ENCODE data around the gene C14orf180. TPM values are rescaled to one million over a fixed set of nuclear protein-coding genes. Genes with fewer than 3 reads are reported as not detected.

Gene C14orf180
- not detected in 2 replicates for total RNA-seq

GRCh38 chr14:104579507-104579906 is at the start of gene C14orf180:
Gene C14orf180, plus strand, starts transcription at chr14:104579764. Its CDS starts 6,667 bp downstream, at chr14:104586431.
- no peak for DNase-seq (ENCODE audit: low read depth in 2 of 2)

GRCh38 chr14:104530646-104531045 is 48.9 kb upstream of the C14orf180 start:
- DNase-seq (ENCODE audit: low read depth in 2 of 2): no peak

DNA sequence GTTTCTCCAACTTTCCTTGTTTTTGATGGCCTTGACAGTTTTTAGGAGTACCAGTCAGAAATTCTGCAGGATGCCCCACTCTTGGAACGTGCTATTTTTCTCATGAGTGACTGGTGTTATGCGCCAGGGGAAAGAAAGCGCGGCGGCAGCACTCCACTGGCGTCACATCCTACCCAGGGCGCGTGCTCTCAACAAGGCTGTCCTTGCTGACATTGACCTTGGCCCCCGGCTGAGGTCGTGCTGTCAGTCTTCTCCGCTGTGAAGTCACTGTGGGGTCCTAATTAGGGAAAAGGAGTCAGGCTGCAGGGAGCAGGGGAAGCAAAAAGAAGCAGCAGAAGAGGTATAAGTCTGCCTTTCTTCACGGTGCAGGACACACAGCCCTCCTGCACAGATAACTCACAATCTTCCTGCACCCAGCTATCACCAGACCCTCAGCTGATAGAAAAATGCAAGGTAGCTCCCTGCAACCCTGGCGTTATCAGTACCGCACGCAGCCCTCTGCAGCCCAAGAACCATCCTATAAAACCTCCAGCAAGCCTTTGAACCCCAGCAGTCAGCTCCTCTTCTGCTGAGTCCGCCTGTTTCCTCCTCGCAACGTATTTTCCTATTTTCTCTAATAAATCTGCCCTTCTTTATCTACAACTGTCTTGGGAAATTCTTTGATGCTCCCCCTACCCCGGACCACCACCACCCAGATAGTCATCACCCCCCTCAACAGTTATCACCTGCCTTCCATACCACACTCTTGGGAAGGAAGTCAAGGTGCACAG is 48.0 kb upstream of the C14orf180 start:
- no peak for DNase-seq (ENCODE audit: low read depth in 2 of 2)

DNA sequence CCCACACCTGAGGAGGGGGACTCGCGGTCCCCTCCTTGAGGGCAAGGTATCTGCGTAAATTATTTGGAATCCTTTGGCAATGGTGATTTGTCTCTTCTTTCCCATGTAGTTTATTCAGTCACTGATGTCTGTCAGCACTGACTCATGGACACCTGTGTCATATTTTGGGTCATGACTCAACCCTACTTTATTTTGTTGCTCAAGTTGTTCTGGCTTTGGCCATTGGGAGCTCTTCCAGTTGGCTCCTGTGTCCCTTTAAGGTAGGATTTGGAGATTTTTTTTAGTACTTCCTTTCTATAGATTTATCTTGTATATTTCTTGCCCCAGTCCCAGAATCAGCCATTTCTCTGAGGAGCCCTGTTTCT is 47.4 kb upstream of the C14orf180 start:
- DNase-seq (ENCODE audit: low read depth in 2 of 2): no peak

DNA sequence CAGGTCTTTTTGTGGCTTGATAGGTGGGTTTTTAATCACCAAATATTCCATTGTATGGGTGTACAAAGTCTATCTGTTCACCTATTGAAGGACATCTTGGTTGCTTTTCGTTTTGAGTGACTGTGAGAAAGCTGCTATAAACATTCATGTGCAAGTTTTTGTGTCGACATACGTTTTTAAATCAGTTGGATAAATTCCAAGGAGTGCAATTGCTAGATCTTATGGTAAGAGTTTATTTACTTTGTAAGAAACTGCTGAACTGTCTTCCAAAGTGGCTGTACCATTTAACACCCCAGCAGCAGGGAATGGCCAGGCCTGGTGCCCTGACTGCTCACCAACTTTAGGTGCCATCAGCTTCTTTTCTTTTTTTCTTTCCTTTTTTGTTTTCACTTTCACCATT is 45.5 kb upstream of the C14orf180 start:
- DNase-seq (ENCODE audit: low read depth in 2 of 2): no peak

- no peak for DNase-seq (ENCODE audit: low read depth in 2 of 2)
These were observed 42.5 kb upstream of the C14orf180 start for GRCh38 chr14:104536942-104537612.

DNA sequence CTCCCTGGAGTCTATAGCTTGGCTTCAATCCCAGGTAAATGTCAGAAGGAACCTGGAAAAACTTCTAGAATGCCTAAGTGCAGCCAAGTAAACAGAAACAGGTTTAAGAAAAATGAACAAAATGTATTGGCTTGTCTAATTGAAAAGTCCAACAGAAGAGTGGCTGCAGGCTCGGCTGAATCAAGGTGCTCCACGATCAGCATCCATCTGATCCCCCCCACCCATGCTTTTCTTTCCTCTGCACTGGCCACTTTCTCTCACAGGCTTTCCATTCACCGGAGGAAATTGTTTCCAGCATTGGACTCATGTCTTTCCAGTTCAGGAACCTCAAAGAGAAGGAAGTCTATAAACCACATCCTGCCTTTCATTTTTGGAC is 42.0 kb upstream of the C14orf180 start:
- DNase-seq (ENCODE audit: low read depth in 2 of 2): no peak

DNA sequence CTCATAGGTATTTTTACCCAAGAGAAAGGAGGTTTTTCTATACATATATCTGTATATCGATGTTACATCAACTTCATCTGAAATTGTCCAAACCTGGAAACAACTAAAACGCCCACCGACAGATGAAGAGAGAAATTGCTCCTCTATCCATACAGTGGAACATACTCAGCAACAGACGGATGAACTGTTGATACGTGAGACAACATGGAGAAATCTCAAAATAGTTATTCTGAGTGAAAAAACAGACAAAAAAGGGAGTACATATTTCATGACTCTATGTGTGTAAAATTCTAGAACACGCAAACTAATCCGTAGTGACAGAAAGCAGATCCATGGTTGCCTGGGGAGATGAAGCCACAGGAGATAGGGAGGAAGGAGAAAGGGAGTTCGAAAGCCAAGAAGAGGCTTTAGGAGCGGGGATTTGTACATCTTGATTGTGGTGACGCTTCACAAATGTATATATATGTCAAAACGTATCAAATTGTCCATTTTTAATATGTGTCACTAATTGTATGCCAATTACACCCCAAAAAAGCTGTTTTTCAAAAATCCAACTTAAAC is 37.6 kb upstream of the C14orf180 start:
- DNase-seq (ENCODE audit: low read depth in 2 of 2): no peak

- DNase-seq (ENCODE audit: low read depth in 2 of 2): no peak
These were observed 36.4 kb upstream of the C14orf180 start for GRCh38 chr14:104542871-104543830.

DNA sequence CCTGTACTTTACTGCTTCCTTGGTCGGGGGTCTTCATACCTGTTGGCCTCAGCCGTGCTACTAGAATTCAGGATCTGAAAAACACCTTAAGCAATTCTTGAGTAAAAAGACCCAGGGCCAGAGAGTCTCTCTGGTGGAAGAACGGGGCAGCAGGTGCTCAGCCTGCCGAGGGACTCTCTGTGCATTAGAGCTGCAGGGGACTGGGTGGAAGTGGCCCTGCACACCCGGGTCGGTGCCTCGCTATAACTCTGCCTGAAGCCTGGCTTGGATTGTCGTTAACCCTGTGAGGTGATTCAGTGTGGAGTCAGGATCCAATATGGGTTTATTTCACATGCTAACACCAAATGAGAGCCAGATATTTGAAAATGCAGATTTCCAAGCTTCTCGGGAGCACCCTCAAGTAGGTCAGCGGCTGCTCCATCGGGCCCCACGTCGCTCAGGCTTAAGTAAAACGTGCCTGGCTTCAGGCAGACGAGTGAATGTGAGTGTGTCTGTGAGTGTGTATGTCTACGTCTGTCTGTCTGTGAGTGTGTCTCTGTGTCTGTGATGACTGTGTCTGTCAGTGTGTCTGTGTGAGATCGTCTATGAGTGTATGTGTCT is 35.1 kb upstream of the C14orf180 start:
- DNase-seq (ENCODE audit: low read depth in 2 of 2): no peak

DNA sequence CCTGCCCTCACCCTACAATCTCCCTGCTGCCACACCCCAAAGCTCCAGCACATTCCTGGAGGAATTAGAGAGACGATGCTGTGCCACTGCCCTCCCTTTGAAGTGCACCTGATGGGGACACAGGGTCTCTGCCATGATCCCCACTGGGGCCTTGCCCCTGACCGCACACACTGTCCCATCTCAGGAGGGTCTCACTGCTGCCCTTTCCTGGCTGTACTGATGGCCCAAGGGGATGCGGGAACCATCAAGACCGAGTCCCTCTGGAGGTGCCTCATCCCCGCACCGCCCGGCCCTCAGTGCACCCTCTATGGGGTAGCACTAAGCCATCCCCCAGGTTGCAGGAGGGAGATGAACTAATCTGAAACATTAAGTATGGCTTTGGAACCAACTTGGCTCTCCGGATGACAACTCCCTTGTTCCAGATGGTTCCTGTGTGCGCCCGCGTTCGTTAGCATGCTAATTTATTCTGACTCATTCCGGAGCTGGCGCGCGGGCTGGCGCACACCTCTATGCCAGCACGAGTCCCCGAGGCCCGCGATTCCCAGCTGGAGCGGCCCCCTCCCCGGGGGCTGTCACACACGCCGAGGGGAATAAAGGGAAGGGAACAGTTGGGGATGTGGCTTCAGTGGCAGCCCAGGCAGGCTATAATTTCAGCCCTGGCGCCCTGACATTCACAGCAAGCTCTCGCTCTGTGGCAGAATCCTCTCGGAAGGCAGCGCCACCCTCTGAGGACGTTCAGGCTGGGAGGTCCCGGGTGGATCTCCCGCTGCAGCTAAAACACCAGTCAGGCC is 34.2 kb upstream of the C14orf180 start:
- DNase-seq (ENCODE audit: low read depth in 2 of 2): no peak

DNA sequence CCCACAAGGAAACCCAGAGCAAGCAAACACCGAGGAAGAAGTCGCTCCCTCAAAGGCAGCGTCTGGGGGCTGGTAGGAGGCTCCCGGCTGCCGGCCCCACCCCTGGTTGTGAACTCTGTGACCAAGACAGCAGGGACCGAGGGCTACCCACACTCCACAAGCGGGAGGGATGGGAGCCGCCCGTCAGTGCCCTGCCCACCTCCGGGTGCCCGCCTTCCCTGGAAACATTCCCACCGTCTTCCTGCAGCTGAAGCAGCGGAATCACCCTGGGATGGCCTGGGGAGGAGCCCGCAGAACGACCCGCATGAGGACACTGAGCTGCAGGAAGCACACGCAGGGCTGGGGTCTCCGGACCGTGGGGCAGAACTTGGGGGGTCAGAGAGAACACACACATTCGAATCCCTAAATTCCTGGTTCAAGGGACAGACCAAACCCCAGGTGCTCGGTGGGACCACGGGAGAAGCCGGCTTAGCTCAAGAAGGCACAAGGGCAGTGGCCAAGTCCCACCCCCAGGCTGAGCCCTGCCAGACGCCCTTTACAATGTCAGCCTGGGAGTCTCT is 33.5 kb upstream of the C14orf180 start:
- DNase-seq (ENCODE audit: low read depth in 2 of 2): no peak

DNA sequence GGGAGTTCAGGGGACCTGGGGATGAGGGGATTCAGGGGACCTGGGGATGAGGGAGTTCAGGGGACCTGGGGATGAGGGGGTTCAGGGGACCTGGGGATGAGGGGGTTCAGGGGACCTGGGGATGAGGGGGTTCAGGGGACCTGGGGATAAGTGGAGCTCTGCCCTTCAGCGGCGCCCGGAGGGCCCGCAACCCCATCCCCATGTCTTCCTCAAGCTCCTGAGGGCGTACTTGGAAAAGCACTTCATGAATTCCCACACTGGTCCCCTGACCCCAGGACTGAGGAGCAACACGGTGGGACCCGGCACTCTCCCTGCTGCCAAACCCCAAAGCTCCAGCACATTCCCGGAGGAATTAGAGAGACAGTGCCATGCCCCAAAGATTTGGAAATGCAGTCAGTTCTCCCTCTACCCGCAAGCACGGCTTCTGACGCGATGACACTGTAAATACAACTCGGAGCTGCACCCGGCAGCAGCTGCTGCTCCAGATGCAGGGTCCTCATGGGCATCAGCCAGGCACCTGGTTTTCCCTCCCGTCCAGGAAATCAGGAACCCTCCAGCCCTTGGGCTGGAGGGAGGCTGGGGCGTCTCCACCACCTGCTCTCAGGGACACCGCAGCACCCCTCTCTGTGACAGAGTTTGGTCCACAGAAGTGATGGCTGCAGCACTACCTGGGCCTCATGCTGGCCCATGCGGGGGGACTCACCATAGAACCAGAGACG is 32.8 kb upstream of the C14orf180 start:
- DNase-seq (ENCODE audit: low read depth in 2 of 2): no peak

DNA sequence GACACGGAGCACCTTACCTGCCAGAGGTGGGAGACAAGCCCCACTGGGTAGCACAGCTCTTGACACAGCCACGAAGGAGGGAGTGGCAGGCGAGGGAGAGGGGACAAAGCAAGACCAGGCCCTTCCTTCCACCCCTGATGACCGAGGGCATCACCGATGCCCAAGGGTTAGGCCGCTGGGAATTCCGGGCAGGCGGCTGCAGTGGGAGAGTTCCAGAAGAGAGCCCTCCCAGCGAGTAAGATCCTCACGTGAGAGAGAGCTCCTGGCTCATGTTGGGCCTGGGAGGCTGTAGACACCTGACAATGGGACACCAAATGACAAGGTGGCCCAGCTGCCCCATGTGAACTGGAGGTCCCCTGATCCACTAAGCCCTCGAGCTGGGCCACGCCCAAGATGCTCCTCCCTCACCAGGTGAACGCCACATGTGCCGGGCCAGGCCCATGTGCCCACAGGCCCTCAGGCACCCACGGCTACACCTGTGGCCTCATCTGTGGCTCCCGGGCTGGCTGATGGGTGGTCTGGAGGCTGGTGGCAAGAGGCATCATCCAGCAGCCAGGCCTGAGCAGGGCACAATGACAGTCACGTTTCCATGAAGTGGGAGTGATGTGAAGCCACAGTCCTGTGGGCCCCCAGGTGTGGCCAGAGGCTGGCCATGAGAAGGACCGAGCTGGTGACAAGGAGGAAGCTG is 32.1 kb upstream of the C14orf180 start:
- DNase-seq (ENCODE audit: low read depth in 2 of 2): no peak

DNA sequence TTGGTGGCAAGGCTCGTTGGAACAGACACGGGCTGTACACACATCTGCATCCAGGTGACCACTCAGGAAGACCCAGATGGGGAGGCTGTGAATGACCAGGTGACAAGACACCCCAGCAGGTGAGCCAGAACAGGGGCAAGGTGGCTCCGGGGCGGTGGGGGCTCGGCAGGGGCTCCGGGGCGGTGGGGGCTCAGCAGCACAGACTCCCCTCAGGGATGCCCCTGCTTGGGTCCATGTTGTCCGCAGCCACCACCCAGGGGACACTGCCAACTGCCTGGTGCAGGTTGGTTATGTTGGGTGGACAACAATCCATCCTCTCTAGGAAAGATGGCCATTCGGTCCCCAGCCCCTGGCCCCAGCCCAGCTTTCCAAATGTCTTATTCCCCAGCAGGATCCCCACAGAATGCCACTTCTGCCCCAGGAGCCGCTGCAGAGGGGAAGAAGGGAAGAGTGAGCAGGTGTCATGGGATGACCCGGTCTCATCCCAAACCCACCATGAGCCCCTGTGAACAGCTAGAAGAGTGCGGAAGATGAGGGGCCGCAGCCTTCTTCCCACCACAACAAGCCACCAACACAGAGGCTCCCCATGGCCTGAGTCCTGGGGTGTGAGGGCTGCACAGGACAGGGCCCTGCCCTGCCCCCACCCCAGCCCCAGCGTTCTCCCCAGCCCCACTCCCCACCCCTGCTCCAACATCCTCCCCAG is 31.4 kb upstream of the C14orf180 start:
- no peak for DNase-seq (ENCODE audit: low read depth in 2 of 2)

- DNase-seq (ENCODE audit: low read depth in 2 of 2): no peak
These were observed 30.6 kb upstream of the C14orf180 start for GRCh38 chr14:104548802-104549535.

- DNase-seq (ENCODE audit: low read depth in 2 of 2): no peak
These were observed 29.8 kb upstream of the C14orf180 start for GRCh38 chr14:104549536-104550339.
